SK-MEL-5 (cell line): Measurements from ENCODE around the gene BMX. TPM values are rescaled to one million over a fixed set of nuclear protein-coding genes. Genes with fewer than 3 reads are reported as not detected.
A peak's percentile ranks its signal among the peaks of the same experiment; 100 is the strongest.

Experiments used
- DNase-seq: peaks from one replicate; pipeline ENCODE4 v3.0.0-alpha.2; 2016; ENCODE audit warnings: low read depth, low spot score
- in situ Hi-C: cut with HindIII; loops from 2 replicates; pipeline ENCODE4 v1.10.0; 2016; ENCODE audit warnings: low sequenced_read_pairs, high pct_unique_total_duplicates, low pct_unique_long_range_greater_than_20kb
- total RNA-seq: library from RNA; depleted of rRNA; stranded (reverse); fragments of >200 nt; shearing (Covaris generic); gene quantifications from 2 replicates; pipeline ENCODE4 v1.2.3, GENCODE V29; 2014

The BMX gene
- total RNA-seq, 1 experiment from 2014 or later, result 0.32 TPM

GRCh38 chrX:15498741-15499140 is 1.9 kb upstream of the BMX start:
- in situ Hi-C loops, result no loop called here
- no peak for DNase-seq

DNA sequence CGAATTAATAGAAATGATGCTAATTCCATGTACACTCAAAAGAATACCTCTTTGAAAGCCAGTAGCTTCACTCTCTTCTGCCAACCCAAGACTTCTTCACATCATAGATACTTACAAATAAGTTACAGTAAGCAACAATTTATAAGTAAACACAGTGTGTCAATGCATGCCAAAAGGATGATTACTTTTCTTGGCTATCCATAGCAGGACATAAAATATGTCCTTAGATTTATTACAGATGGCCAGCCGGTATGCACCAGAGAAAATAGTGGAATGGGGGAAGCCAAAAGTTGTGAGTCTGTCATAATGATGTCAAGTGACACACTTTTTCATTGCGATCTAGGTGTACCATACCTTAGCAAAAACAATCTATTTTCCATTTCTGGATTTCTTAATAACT is 631 bp upstream of the BMX start:
- no peak for DNase-seq
- in situ Hi-C loops, result no loop called here

DNA sequence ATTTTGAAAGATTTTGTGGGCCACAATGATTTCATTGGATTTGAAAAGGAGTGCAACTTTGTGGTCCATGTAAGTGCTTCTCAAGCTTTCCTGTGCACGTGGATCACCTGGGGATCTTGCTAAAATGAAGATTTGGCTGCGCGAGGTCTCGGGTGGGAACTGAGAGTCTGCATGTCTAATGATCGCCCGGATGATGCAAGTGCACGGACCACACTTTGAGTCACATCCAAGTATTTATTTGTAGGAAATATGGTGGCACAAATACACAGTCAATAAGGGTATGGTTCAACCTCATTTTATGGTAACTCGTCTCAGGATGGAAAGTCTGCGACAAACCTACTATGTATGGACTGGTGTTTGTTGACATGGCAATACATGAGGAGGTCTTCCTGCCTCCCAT is 899 bp downstream of the BMX start:
- in situ Hi-C loops, result no loop called here
- DNase-seq, result no peak

DNA sequence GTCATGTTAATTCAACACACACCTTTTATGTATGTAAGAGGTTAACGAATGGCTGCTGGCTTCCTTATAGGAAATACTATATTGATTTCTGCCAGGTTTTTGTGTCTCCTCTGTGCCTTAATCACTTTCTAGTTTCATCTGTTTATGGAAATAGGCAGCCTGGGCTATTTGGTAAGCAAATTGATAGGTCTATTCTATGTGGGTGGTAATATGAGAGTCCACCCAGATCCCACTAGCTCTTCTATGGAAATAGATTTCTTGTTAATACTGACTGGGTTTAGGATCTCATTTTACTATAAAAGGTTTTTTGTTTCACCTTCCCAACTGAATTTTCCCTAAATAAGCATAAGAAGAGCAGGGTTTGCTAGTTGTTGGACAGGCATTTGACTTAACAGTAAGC is 4.1 kb downstream of the BMX start:
- DNase-seq, result no peak
- in situ Hi-C loops, result no loop called here

- in situ Hi-C loops, result no loop called here
- no peak for DNase-seq
Measured at GRCh38 chrX:15505101-15505500, 4.5 kb downstream of the BMX start.

GRCh38 chrX:15507005-15507404 is 6.4 kb downstream of the BMX start:
- DNase-seq, result no peak
- in situ Hi-C loops, result no loop called here

- in situ Hi-C loops, result no loop called here
- DNase-seq, result no peak
Measured at GRCh38 chrX:15509845-15510244, 9.2 kb downstream of the BMX start.

GRCh38 chrX:15511563-15511962 is 11.0 kb downstream of the BMX start:
- in situ Hi-C loops, result no loop called here

GRCh38 chrX:15512401-15512965 is 11.9 kb downstream of the BMX start:
- in situ Hi-C loops, result no loop called here
- DNase-seq, result no peak

More at GRCh38 chrX:15511563-15511962, 11.0 kb downstream of the BMX start:
- peak; percentile 93 for DNase-seq

DNA sequence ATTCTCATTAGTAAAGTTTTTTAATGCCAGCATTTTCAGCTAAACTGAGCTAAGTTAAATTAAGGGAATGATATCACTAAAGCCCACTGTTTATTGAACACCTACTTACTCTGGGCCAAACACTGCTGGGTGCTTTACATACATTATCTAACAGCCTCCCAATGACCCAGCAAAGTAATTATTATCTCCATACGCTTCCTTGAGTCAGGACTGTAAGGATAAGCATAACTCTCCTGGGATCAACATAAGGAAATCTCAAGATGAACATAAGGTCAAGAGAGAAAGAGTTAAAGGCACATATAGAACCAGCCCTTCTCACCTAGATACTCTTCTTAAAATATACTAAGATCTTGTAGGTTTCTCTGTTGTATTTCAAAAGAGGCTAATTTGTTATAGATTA is 13.7 kb downstream of the BMX start:
- in situ Hi-C loops, result no loop called here
- no peak for DNase-seq

- DNase-seq, result no peak
- in situ Hi-C loops, result no loop called here
Measured at GRCh38 chrX:15515931-15516330, 15.3 kb downstream of the BMX start.

DNA sequence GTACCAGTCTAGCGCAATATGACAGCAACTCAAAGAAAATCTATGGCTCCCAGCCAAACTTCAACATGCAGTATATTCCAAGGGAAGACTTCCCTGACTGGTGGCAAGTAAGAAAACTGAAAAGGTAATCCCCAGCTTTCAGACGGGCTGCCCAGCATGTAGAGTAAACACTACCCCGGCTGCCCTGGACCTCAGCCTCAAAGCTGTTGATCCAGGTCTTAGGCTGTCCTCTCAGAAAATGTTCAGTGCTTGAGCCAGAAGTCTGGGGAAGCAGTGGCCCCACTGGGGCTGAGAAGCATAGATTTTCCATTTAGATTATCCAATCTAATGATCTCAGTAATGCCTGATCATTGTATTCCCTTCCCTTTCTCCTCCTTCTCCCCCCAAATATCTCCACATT is 21.9 kb downstream of the BMX start:
- in situ Hi-C loops, result no loop called here
- no peak for DNase-seq

GRCh38 chrX:15523088-15523487 is 22.5 kb downstream of the BMX start:
- no peak for DNase-seq
- in situ Hi-C loops, result no loop called here

- in situ Hi-C loops, result no loop called here
- no peak for DNase-seq
Measured at GRCh38 chrX:15524417-15524816, 23.8 kb downstream of the BMX start.

DNA sequence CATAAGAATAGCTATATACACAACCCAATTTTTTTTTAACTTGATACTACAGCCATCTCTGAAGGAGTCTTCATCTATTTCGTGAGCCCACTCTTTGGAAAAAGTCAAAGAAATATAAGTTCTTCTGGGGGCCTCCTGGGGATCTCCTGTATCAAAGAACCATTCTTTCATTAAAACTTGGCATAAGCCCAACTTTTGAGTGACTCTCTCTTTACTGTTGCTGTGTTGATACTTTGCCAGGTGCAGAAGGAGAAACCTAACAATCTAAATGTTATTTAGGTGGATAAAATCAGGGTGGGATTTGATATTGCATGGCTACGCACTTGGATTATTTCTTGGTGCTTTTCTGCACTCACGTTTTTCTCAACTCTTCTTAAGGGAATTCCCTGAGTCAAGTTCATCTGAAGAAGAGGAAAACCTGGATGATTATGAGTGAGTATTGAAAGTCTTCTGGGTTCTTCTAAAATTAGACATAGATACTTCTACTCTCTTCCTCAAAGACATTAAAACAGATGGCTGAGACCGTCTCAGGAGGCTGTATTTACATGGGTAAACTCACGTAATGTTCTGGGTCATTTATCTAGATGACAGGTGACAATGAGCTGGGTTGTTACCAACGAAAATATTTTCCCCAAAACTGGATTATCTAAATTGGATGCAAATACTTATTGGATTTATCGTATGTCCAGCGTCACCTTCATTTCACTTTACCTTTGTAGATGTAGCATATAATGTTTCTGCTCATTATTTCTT is 25.2 kb downstream of the BMX start:
- in situ Hi-C loops, result no loop called here
- DNase-seq, result no peak

GRCh38 chrX:15529165-15529564 is 28.6 kb downstream of the BMX start:
- DNase-seq, result no peak
- in situ Hi-C loops, result no loop called here

DNA sequence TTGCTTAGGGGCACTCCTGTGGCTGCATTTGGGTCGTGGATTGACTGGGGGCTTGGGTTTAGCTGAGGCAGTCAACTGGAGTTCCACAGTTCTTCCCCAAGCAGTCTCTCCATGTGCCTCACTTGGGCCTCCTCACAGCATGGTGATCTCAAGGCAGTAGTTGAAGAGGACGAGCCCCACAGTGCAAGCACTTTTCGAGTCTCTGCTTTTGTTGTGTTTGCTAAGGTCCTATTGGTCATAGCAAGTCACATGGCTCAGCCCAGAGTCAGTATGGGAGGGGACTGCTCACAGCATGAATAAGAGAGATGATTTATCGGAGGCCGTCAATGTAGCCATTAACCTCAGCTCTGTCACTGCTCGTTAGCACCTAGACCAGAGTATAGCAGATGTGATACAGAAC is 29.7 kb downstream of the BMX start:
- in situ Hi-C loops, result no loop called here
- no peak for DNase-seq

DNA sequence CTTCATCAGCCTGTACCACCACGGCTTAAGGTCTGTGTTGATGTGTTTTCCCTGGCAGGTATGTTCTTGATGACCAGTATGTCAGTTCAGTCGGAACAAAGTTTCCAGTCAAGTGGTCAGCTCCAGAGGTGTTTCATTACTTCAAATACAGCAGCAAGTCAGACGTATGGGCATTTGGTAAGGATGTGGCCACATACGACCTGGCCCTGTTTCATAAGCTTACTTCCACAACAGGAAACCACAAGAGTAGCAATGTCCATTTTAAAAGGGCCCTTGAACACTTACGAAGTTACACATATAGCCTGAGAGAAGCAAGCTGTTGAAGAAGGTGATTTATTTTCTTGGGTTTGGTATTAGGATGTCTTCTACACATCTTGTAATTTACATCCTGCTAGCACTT is 46.1 kb downstream of the BMX start:
- in situ Hi-C loops, result no loop called here
- DNase-seq, result no peak

- in situ Hi-C loops, result no loop called here
- DNase-seq, result no peak
Measured at GRCh38 chrX:15547356-15547755, 46.7 kb downstream of the BMX start.
